T47D (cell line): ENCODE data around the gene LIPM.

Experiments used
- DNase-seq, 2 experiments: peaks; one replicate each; pipeline versions ENCODE4 v3.0.0 to v3.0.0-alpha.2; 2011 to 2012; ENCODE audit warnings: low read depth in 1 of 2, low spot score in 1 of 2
- JUND ChIP-seq: IDR thresholded peaks from 2 replicates; pipeline ENCODE4 v1.6.1; 2012; ENCODE audit warnings: low read depth
- in situ Hi-C: cut with HindIII; loops from 2 replicates; pipeline ENCODE4 v1.10.0; 2016; ENCODE audit warnings: low sequenced_read_pairs, low pct_unique_long_range_greater_than_20kb

The LIPM gene

GRCh38 chr10:88809621-88810020, 7.1 kb downstream of the LIPM start:
- in situ Hi-C loops: no loop called here
- TF ChIP-seq JUND: no peak
- no peak for DNase-seq

GRCh38 chr10:88810196-88810961, 7.8 kb downstream of the LIPM start:
- in situ Hi-C loops: no loop called here
- DNase-seq: peak; percentile 43 to 83
- TF ChIP-seq JUND: no peak

DNA sequence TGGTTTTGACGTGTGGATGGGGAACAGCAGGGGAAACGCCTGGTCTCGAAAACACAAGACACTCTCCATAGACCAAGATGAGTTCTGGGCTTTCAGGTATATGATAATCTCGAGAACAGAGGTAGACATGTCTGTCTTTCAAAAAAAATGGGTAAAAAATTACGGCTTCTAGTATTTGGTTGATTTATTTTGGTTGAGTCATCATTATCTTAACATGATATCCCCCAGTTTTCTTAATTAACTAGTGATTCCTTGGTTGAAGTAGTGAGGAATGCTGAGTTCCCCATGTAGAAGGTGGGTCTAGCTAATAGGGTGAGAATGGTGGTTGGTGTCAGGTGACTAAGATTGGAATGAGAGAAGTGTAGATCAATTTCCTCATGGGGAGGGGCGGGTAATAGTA, 10.7 kb downstream of the LIPM start:
- no peak for DNase-seq
- no peak for TF ChIP-seq JUND
- in situ Hi-C loops: no loop called here

DNA sequence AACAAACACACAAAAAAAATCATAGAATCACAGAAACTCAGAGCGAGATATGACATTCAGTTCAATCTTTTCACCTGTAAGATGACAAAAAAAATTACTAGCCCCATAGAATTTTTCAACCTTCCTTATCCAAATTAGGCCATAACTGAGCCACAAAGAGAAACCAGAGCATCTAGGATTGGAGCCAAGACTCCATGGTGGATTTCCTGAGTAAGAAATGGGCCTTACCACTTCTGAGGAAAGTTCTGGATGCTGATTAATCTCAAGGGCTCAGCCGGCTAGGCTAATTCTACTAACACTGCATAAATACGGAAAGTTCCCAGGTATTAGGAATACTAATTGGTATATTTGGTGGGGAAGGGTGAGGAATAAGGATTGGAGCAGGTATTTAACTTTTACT, 16.8 kb downstream of the LIPM start:
- DNase-seq: no peak
- in situ Hi-C loops: no loop called here
- TF ChIP-seq JUND: no peak

DNA sequence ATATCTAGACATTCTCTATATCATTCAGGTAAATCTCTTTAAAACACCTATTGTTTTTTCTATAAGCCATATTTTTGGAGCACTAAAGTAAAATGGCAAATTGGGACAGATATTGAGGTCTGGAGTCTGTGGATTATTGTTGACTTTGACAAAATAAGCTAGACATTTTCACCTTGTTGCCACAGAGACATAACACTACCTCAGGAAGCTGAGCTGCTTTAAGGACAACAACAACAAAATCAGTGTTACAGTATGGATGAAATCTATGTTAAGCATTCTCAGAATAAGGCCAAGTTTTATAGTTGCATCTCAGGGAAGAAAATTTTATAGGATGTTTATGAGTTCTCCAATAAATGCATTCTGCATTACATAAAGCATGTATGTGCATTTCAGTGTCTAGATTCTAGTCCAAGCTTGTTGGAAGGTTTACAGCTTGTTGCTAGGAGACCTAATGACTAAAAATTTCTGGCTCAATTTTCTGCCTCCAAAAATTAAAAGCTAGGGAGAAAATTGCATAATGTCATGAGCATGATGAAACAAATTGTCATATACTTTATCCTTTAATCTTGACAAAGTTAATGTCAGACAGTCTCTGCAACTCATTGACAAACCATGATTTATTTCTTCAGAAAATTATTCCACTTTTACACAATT, 18.3 kb downstream of the LIPM start:
- no peak for TF ChIP-seq JUND
- DNase-seq: no peak
- in situ Hi-C loops: no loop called here

DNA sequence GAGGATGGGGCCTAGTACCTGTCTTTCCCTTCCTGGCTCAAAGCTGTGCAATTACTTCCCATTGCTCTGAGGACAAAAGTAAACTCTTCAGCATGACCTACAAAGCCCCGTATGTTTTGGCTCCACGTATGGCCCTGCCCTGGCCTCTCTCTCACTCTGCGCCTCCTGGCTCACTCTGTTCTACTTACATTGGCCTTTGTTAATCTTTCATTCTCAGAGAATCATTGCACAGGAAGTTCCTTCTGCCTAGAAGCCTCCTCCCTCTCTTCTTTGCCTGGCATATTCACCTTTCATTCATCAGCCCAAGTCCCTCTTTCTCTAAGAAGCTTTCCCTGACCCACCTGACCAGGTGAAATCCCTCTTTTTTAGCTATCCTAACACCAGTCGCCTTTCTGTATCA, 23.9 kb downstream of the LIPM start:
- in situ Hi-C loops: no loop called here
- no peak for TF ChIP-seq JUND

DNA sequence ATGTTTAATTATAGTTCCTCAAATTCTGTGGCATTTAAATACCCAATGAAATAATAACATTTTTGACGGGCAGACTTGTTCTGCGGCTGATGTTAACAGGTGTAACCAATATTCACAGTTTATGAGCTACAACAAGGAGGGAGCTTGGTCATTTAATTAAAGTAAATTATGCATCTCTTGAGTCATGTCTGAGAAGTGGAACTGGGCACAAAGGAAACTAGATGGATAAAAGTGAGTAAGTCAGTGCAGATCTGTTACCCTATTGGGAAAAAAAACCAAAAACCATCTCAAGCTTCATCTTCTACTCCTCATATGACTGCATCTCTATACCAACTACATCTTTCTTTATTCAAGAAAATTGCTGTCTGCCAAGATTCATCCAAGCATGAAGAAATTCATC, 25.1 kb downstream of the LIPM start:
- no peak for TF ChIP-seq JUND
- in situ Hi-C loops: no loop called here
- no peak for DNase-seq

More for the DNA sequence above, 23.9 kb downstream of the LIPM start:
- DNase-seq: no peak

- in situ Hi-C loops: no loop called here
These were observed 25.8 kb downstream of the LIPM start for GRCh38 chr10:88828310-88828709.

DNA sequence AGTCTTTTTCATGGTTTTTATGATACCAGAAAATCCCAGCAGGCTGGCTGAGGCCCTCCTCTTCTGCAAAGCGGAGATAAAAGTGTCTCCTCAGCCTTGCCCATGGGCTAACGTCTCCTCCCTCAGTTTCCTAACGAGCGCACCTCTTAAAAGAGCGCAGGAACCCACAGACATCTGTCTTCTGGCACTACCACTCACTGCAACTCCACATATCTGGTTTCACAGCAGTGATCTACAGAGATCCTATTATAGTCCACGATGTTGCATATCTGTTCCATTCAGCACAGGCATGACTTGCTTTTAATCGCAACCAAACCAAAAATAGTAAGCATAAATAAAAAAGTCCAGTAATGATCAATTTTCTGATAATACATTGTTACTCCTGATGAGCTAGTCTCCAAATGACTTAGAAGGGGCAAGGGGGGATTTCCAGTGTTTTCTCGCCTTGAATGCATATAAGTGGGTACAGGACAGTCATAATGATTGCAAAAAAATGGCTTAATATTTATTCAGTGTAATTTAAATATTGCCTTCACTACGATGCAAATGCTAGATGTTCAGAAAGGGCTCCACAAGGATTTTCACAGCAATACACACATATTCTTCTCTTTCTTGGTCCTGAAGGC, 28.2 kb downstream of the LIPM start:
- DNase-seq: no peak
- in situ Hi-C loops: no loop called here
- TF ChIP-seq JUND: no peak

More at GRCh38 chr10:88828310-88828709, 25.8 kb downstream of the LIPM start:
- no peak for TF ChIP-seq JUND
- no peak for DNase-seq

GRCh38 chr10:88831709-88832108, 29.2 kb downstream of the LIPM start:
- no peak for DNase-seq
- no peak for TF ChIP-seq JUND
- in situ Hi-C loops: no loop called here

DNA sequence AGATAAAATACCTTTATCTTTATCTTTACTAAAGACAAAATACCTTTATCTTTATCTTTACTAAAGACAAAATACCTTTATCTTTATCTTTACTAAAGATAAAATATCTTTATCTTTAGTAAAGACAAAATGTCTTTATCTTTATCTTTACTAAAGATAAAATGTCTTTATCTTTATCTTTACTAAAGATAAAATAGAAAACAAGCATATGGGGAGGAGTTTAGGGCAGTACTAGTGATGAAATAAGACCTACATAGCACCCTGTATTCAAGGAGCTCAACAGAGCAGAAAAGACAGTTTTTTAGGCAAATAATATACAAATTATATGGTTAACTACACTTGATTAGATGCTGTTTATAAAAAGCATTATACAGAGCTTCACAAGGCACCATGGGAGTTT, 29.8 kb downstream of the LIPM start:
- no peak for DNase-seq
- TF ChIP-seq JUND: no peak
- in situ Hi-C loops: no loop called here

GRCh38 chr10:88833156-88833555, 30.6 kb downstream of the LIPM start:
- no peak for TF ChIP-seq JUND
- no peak for DNase-seq
- in situ Hi-C loops: no loop called here

DNA sequence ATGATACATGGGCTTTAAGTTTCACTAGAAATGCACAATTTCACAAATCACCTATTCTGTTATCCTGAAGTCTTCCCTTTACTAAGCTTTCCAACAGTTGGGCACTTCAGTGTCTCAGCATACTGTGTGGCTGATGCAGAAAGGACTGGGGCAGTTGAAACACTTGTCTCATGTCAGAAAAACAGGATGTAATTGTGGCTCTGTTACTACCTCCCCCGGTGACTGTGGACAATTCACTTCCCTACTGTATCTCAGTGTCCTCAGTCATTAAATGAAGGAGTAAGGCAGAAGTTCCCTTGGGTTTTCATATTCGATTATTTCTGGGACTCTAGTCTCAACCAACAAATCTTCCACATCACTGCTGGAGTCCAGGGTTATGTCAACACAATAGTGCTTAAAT, 31.2 kb downstream of the LIPM start:
- in situ Hi-C loops: no loop called here
- no peak for TF ChIP-seq JUND
- no peak for DNase-seq
